PC-9 (cell line): ENCODE results near the gene DENND1A. TPM values are rescaled to one million over a fixed set of nuclear protein-coding genes. Genes with fewer than 3 reads are reported as not detected.

Experiments used
- BruUV-seq: library from RNA; stranded (reverse); fragments of 400-500 nt; replicated peaks from 2 replicates; lab custom pipeline; 2021; lab: Mats Ljungman, UMichigan
- CTCF ChIA-PET: fragments of 300-600 bp; sonication (Branson Sonifier 250); formaldehyde crosslinking; loops from one replicate; lab custom pipeline; 2022; ENCODE audit warnings: antibody characterized with exemption; lab: Charles Lee
- POLR2A ChIA-PET: fragments of 300-600 bp; sonication (Branson Sonifier 250); formaldehyde crosslinking; loops from one replicate; lab custom pipeline; 2022; ENCODE audit warnings: antibody characterized with exemption; ENCODE audit not compliant: unreplicated experiment; lab: Charles Lee
- DNase-seq, 2 experiments: peaks; one replicate each; pipeline versions ENCODE4 v3.0.0 to v3.0.0-alpha.2; 2015 to 2022; ENCODE audit warnings: mixed read lengths in 1 of 2
- H2AFZ ChIP-seq: fragments of 200-600 bp; sonication (generic); 2 replicates; pipeline ENCODE4 v1.8.1; 2017; ENCODE audit warnings: antibody characterized with exemption
- H3F3A ChIP-seq: fragments of 200-600 bp; sonication (generic); 2 replicates; pipeline ENCODE4 v1.8.1; 2017; ENCODE audit warnings: antibody characterized with exemption, mild to moderate bottlenecking, low read depth; ENCODE audit not compliant: insufficient read depth
- H3K27ac ChIP-seq: fragments of 200-600 bp; sonication (generic); 2 replicates; pipeline ENCODE4 v1.6.1; 2016; ENCODE audit warnings: mixed run types
- H3K27me3 ChIP-seq: fragments of 200-600 bp; sonication (generic); 2 replicates; pipeline ENCODE4 v1.6.1; 2016; ENCODE audit warnings: low read depth, mixed run types; ENCODE audit not compliant: insufficient read depth
- H3K36me3 ChIP-seq: fragments of 200-600 bp; sonication (generic); 2 replicates; pipeline ENCODE4 v1.6.1; 2016; ENCODE audit warnings: low read depth, mixed run types
- H3K4me1 ChIP-seq: fragments of 200-600 bp; sonication (generic); replicated peaks from 2 replicates; pipeline ENCODE4 v1.6.1; 2016; ENCODE audit warnings: mixed run types; ENCODE audit not compliant: insufficient read depth
- H3K4me2 ChIP-seq: fragments of 200-600 bp; sonication (generic); 2 replicates; pipeline ENCODE4 v1.6.1; 2017; ENCODE audit warnings: mixed run types
- H3K4me3 ChIP-seq: fragments of 200-600 bp; sonication (generic); 2 replicates; pipeline ENCODE4 v1.6.1; 2016; ENCODE audit warnings: mixed run types
- H3K79me2 ChIP-seq: fragments of 200-600 bp; sonication (generic); 2 replicates; pipeline ENCODE4 v1.6.1; 2017; ENCODE audit warnings: low read depth, mixed run types
- H3K9me2 ChIP-seq: fragments of 200-600 bp; sonication (generic); 2 replicates; pipeline ENCODE4 v1.8.1; 2017; ENCODE audit warnings: mild to moderate bottlenecking; ENCODE audit not compliant: insufficient read depth
- H3K9me3 ChIP-seq: fragments of 200-600 bp; sonication (generic); 2 replicates; pipeline ENCODE4 v1.8.1; 2016; ENCODE audit warnings: low read depth; ENCODE audit not compliant: insufficient read depth
- H4K20me1 ChIP-seq: fragments of 200-600 bp; sonication (generic); 2 replicates; pipeline ENCODE4 v1.8.1; 2017; ENCODE audit not compliant: insufficient read depth
- EZH2 ChIP-seq: fragments of 200-600 bp; sonication (generic); IDR thresholded peaks from 2 replicates; pipeline ENCODE4 v1.8.0; 2017; ENCODE audit warnings: antibody characterized with exemption, low read depth
- intact Hi-C: fragments of 100-400 bp; cut with micrococcal nuclease; formaldehyde crosslinking; loops from one replicate; pipeline ENCODE4 v1.10.0; 2022; ENCODE audit not compliant: unreplicated experiment
- total RNA-seq: library from RNA; stranded (reverse); gene quantifications from 2 replicates; pipeline ENCODE4 v1.2.3, GENCODE V29; 2021
- TF ChIP-seq, protein P1 (sequence below): fragments of 200-600 bp; sonication (generic); conservative IDR thresholded peaks from 2 replicates; pipeline ENCODE4 v1.6.1; 2017; ENCODE audit warnings: mixed run types, antibody characterized with exemption, mild to moderate bottlenecking, moderate library complexity

Gene DENND1A
- total RNA-seq, 1 experiment from 2014 or later: 37.7 TPM

DNA sequence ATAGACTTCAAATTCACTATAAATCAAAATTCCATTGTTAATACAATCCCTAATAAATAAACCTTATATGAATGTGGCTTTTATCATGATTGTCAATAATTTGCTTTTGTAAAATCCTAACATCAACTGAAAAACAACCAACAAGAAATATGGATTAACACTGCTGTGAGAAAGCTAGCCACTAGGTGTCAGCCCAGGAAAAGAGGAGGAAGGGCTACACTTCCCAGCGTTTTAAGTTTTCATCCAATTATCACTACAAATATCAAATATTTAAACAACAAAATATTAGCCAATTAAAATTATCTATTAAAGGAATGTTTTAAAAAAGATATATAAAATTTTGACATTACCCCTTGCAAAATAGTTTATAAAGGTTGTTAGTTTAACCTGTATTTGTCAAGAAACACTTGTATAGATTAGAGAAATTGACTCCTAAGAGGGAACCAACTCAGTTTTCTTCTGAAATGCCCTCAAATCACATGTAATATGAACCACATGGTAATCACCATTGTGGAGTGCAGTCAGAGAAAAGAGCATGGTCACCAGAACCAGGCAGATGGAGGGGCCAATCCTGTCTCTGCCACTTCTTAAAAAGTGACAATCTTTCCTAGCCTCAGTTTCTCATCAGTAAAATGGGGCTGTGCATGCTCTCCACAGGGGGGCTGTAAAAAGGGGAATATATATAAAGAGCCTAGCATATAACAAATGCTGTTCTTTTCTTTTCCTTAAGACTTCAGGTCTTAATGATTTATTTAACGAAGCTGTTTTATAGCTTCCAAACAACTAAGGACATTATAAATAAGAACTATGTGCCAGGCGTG, 385.7 kb downstream of the DENND1A start:
- ChIA-PET CTCF (interaction anchor here (1.2 kb wide), 1 partner anchor 496 kb away, joined by 10 read pairs; no protein-coding TSS in a partner anchor), POLR2A (interaction anchor here (0.6 to 0.7 kb wide), 2 partner anchors 16 to 38 kb away, joined by 5 to 9 read pairs; no protein-coding TSS in a partner anchor)
- Histone ChIP-seq H3K27me3 (no peaks in the 10 kb centered on the region), H3K9me2 (no peaks in the 10 kb centered on the region), H3K9me3 (no peaks in the 10 kb centered on the region), H3K4me1 (no peaks in the 10 kb centered on the region), H3K4me3 (no peak overlapping the region), H3K79me2 (no peaks in the 10 kb centered on the region), H3F3A (no peaks in the 10 kb centered on the region; the same call in 1 of the 2 replicates), H3K36me3 (no peaks in the 10 kb centered on the region), H2AFZ (no peak overlapping the region), H4K20me1 (peaks cover 5% of the 10 kb centered on the region), H3K4me2 (no peak overlapping the region), H3K27ac (no peak overlapping the region)
- BruUV-seq: no TSS peak
- peak in 1 of 2 experiments; percentile 15 for DNase-seq
- TF ChIP-seq EZH2: no peak
- TF ChIP-seq, protein P1, sequence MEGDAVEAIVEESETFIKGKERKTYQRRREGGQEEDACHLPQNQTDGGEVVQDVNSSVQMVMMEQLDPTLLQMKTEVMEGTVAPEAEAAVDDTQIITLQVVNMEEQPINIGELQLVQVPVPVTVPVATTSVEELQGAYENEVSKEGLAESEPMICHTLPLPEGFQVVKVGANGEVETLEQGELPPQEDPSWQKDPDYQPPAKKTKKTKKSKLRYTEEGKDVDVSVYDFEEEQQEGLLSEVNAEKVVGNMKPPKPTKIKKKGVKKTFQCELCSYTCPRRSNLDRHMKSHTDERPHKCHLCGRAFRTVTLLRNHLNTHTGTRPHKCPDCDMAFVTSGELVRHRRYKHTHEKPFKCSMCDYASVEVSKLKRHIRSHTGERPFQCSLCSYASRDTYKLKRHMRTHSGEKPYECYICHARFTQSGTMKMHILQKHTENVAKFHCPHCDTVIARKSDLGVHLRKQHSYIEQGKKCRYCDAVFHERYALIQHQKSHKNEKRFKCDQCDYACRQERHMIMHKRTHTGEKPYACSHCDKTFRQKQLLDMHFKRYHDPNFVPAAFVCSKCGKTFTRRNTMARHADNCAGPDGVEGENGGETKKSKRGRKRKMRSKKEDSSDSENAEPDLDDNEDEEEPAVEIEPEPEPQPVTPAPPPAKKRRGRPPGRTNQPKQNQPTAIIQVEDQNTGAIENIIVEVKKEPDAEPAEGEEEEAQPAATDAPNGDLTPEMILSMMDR: peak; percentile 89
- intact Hi-C loops: loop anchor here (1.0 to 10.0 kb wide), 5 partner anchors 142 to 991 kb away; no protein-coding TSS in a partner anchor

- TF ChIP-seq EZH2: no peak
- TF ChIP-seq, protein P1: no peak
Observed at GRCh38 chr9:123543492-123543891, 386.4 kb downstream of the DENND1A start.

GRCh38 chr9:123542435-123543225, 387.3 kb downstream of the DENND1A start:
- ChIA-PET POLR2A (no interaction called here), CTCF (interaction anchor here (0.6 kb wide), 2 partner anchors 1047 to 1190 kb away, joined by 6 to 7 read pairs; no protein-coding TSS in a partner anchor)
- Histone ChIP-seq H3K27ac (no peak overlapping the region), H3K9me3 (no peaks in the 10 kb centered on the region), H2AFZ (no peak overlapping the region), H3F3A (no peaks in the 10 kb centered on the region; the same call in 1 of the 2 replicates), H3K4me2 (no peak overlapping the region), H3K4me3 (no peak overlapping the region), H3K4me1 (no peaks in the 10 kb centered on the region), H3K79me2 (no peaks in the 10 kb centered on the region), H3K36me3 (no peaks in the 10 kb centered on the region), H3K27me3 (no peaks in the 10 kb centered on the region), H3K9me2 (no peaks in the 10 kb centered on the region), H4K20me1 (peaks cover 5% of the 10 kb centered on the region)
- no TSS peak for BruUV-seq
- intact Hi-C loops: loop anchor here (5.0 to 10.0 kb wide), 3 partner anchors 140 to 992 kb away; no protein-coding TSS in a partner anchor
- no peak for TF ChIP-seq EZH2
- TF ChIP-seq, protein P1: no peak
- DNase-seq: no peak

More at GRCh38 chr9:123543492-123543891, 386.4 kb downstream of the DENND1A start:
- Histone ChIP-seq H2AFZ (no peak overlapping the region), H3K36me3 (no peaks in the 10 kb centered on the region), H3K27ac (no peak overlapping the region), H3K27me3 (no peaks in the 10 kb centered on the region), H4K20me1 (peaks cover 5% of the 10 kb centered on the region), H3K4me3 (no peak overlapping the region), H3F3A (no peaks in the 10 kb centered on the region; the same call in 1 of the 2 replicates), H3K4me2 (no peak overlapping the region), H3K4me1 (no peaks in the 10 kb centered on the region), H3K79me2 (no peaks in the 10 kb centered on the region), H3K9me2 (no peaks in the 10 kb centered on the region), H3K9me3 (no peaks in the 10 kb centered on the region)
- BruUV-seq: no TSS peak
- POLR2A ChIA-PET: interaction anchor here (0.7 kb wide), 1 partner anchor 15 kb away, joined by 9 read pairs; no protein-coding TSS in a partner anchor
- no peak for DNase-seq
- CTCF ChIA-PET: interaction anchor here (0.6 to 1.2 kb wide), 3 partner anchors 497 to 1047 kb away, joined by 4 to 10 read pairs (median 6); no protein-coding TSS in a partner anchor
- intact Hi-C loops: loop anchor here (5.0 to 10.0 kb wide), 3 partner anchors 141 to 991 kb away; no protein-coding TSS in a partner anchor
